Fibroblast of lung (primary cell): ENCODE data around the gene FSIP1. TPM values are rescaled to one million over a fixed set of nuclear protein-coding genes. Genes with fewer than 3 reads are reported as not detected.

ENCODE experiments used
- DNase-seq, 2 donors: peaks; one replicate each; pipeline versions ENCODE4 v3.0.0 to v3.0.0-alpha.2; 2010; ENCODE audit warnings: low read depth in 2 of 2
- H2AFZ ChIP-seq: 2 replicates; pipeline ENCODE4 v1.5.1; 2012; ENCODE audit warnings: low read length, control low read depth, inconsistent platforms
- H3K27ac ChIP-seq: 2 replicates; pipeline ENCODE4 v1.5.1; 2011; ENCODE audit warnings: low read length, control low read depth; ENCODE audit not compliant: insufficient read depth
- H3K27me3 ChIP-seq: 2 replicates; pipeline ENCODE4 v1.5.1; 2011; ENCODE audit warnings: mild to moderate bottlenecking, low read length; ENCODE audit not compliant: control insufficient read depth, insufficient read depth
- H3K36me3 ChIP-seq: 2 replicates; pipeline ENCODE4 v1.5.1; 2011; ENCODE audit warnings: low read length; ENCODE audit not compliant: control insufficient read depth, insufficient read depth
- H3K4me1 ChIP-seq: 2 replicates; pipeline ENCODE4 v1.5.1; 2011; ENCODE audit warnings: low read length; ENCODE audit not compliant: control insufficient read depth, insufficient read depth; ENCODE audit errors: extremely low read depth
- H3K4me2 ChIP-seq: 2 replicates; pipeline ENCODE4 v1.5.1; 2011; ENCODE audit warnings: low read length, control low read depth; ENCODE audit not compliant: insufficient read depth; ENCODE audit errors: extremely low read depth
- H3K4me3 ChIP-seq, 4 experiments: fragments of 200-600 bp in 1 of 4; sonication (generic) in 1 of 4; replicated peaks in 1 of 4; 2 replicates each; pipeline ENCODE4 v1.5.1; 2011 to 2016; ENCODE audit warnings: low read length in 4 of 4, low read depth in 3 of 4, mild to moderate bottlenecking in 3 of 4, control low read depth in 2 of 4, inconsistent platforms in 1 of 4, mixed read lengths in 1 of 4; ENCODE audit not compliant: insufficient read depth in 1 of 4; ENCODE audit errors: control extremely low read depth in 1 of 4
- H3K79me2 ChIP-seq: 2 replicates; pipeline ENCODE4 v1.5.1; 2012; ENCODE audit warnings: mild to moderate bottlenecking, low read length, inconsistent platforms; ENCODE audit not compliant: control insufficient read depth, insufficient read depth
- H3K9ac ChIP-seq: 2 replicates; pipeline ENCODE4 v1.5.1; 2011; ENCODE audit warnings: mild to moderate bottlenecking, low read length, control low read depth; ENCODE audit not compliant: insufficient read depth
- H3K9me3 ChIP-seq: 2 replicates; pipeline ENCODE4 v1.5.1; 2012; ENCODE audit warnings: low read depth, low read length; ENCODE audit not compliant: control insufficient read depth, insufficient read depth
- H4K20me1 ChIP-seq: 2 replicates; pipeline ENCODE4 v1.5.1; 2011; ENCODE audit warnings: low read length; ENCODE audit not compliant: control insufficient read depth, insufficient read depth; ENCODE audit errors: extremely low read depth
- EZH2 ChIP-seq: IDR thresholded peaks from 2 replicates; pipeline ENCODE4 v1.5.1; 2012; ENCODE audit warnings: low read length, control low read depth, mild to moderate bottlenecking; ENCODE audit errors: missing control alignments
- polyA plus RNA-seq, 2 donors: library from polyadenylated mRNA; depleted of rRNA in 1 of 2; stranded (reverse) in 1 of 2; unstranded in 1 of 2; fragments of >200 nt; gene quantifications; 2 replicates each; pipeline ENCODE4 v1.2.1, GENCODE V29; 2011 to 2012; ENCODE audit warnings: missing spikeins in 1 of 2
- total RNA-seq: library from RNA; depleted of rRNA; stranded (reverse); fragments of >200 nt; gene quantifications from 2 replicates; pipeline ENCODE4 v1.2.1, GENCODE V29; 2014
- TF ChIP-seq, protein P1 (sequence below), 2 donors: IDR thresholded peaks in 1 of 2; conservative IDR thresholded peaks in 1 of 2; 1 replicate in 1 of 2; 2 replicates in 1 of 2; pipeline ENCODE4 v1.5.1; 2011 to 2012; ENCODE audit warnings: low read length in 2 of 2, control low read depth in 1 of 2, inconsistent platforms in 1 of 2, low read depth in 1 of 2, mild to moderate bottlenecking in 1 of 2

The FSIP1 gene
- total and polyA plus RNA-seq, 2 donors (not counting 1 experiment from before 2014, with no cell fraction given), result 0.50 to 5.1 TPM

GRCh38 chr15:39808909-39809308, 26.3 kb upstream of the FSIP1 start:
- Histone ChIP-seq H3K79me2 (peaks cover 30% of the 10 kb centered on the region), H3K36me3 (peaks cover 6% of the 10 kb centered on the region), H3K4me3 (no peak overlapping the region), H3K4me2 (no peak overlapping the region), H4K20me1 (no peaks in the 10 kb centered on the region), H3K27me3 (no peaks in the 10 kb centered on the region), H3K4me1 (no peaks in the 10 kb centered on the region), H3K9ac (no peak overlapping the region), H3K9me3 (no peaks in the 10 kb centered on the region), H2AFZ (no peak overlapping the region), H3K27ac (no peak overlapping the region)
- DNase-seq, result no peak
- no peak for TF ChIP-seq EZH2
- TF ChIP-seq, protein P1, sequence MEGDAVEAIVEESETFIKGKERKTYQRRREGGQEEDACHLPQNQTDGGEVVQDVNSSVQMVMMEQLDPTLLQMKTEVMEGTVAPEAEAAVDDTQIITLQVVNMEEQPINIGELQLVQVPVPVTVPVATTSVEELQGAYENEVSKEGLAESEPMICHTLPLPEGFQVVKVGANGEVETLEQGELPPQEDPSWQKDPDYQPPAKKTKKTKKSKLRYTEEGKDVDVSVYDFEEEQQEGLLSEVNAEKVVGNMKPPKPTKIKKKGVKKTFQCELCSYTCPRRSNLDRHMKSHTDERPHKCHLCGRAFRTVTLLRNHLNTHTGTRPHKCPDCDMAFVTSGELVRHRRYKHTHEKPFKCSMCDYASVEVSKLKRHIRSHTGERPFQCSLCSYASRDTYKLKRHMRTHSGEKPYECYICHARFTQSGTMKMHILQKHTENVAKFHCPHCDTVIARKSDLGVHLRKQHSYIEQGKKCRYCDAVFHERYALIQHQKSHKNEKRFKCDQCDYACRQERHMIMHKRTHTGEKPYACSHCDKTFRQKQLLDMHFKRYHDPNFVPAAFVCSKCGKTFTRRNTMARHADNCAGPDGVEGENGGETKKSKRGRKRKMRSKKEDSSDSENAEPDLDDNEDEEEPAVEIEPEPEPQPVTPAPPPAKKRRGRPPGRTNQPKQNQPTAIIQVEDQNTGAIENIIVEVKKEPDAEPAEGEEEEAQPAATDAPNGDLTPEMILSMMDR (conservative IDR thresholded peaks at IDR 0.05 in 1 of 2, IDR thresholded peaks at IDR 0.05 in 1 of 2; ENCODE audit: low read depth in 1 of 2, low read length in 2 of 2), result no peak

DNA sequence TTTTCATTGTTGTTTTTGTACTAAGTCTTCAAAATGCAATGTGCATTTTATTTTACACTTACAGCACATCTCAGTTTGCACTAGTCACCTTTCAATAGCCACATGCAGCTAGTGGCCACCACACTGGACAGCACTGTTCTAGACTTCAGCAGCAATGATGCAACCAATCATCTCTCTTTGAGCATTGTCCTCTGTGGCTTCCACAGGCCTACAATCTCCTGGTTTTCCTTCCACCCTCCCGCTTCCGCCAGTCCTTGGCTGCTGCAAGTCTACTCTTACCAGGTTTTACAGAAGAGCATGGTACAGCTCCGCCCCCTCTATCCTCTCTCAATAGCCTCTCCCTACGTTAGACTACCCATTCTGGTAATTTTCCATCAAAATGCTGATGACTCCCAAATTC, 25.1 kb upstream of the FSIP1 start:
- Histone ChIP-seq H3K9ac (no peak overlapping the region), H3K36me3 (peaks cover 6% of the 10 kb centered on the region), H3K4me2 (no peak overlapping the region), H3K27ac (no peak overlapping the region), H2AFZ (no peak overlapping the region), H3K4me3 (no peak overlapping the region), H4K20me1 (no peaks in the 10 kb centered on the region), H3K79me2 (peaks cover 33% of the 10 kb centered on the region), H3K4me1 (no peaks in the 10 kb centered on the region), H3K27me3 (no peaks in the 10 kb centered on the region), H3K9me3 (no peaks in the 10 kb centered on the region)
- no peak for TF ChIP-seq EZH2
- TF ChIP-seq, protein P1 (conservative IDR thresholded peaks at IDR 0.05 in 1 of 2, IDR thresholded peaks at IDR 0.05 in 1 of 2; ENCODE audit: low read depth in 1 of 2, low read length in 2 of 2), result no peak
- DNase-seq, result no peak

GRCh38 chr15:39804026-39804425, 21.4 kb upstream of the FSIP1 start:
- Histone ChIP-seq H3K79me2 (peaks cover 20% of the 10 kb centered on the region), H3K27me3 (no peaks in the 10 kb centered on the region), H3K36me3 (peaks cover 18% of the 10 kb centered on the region)

More at GRCh38 chr15:39804026-39804425, 21.4 kb upstream of the FSIP1 start:
- H3K27ac ChIP-seq, result no peak overlapping the region
- no peaks in the 10 kb centered on the region for H4K20me1 ChIP-seq
- no peaks in the 10 kb centered on the region for H3K9me3 ChIP-seq
- peak in 1 of 2 donors; percentile 76 for DNase-seq
- TF ChIP-seq, protein P1 (conservative IDR thresholded peaks at IDR 0.05 in 1 of 2, IDR thresholded peaks at IDR 0.05 in 1 of 2; ENCODE audit: low read depth in 1 of 2, low read length in 2 of 2), result no peak
- no peak for TF ChIP-seq EZH2
- H3K4me2 ChIP-seq, result no peak overlapping the region
- no peaks in the 10 kb centered on the region for H3K4me1 ChIP-seq
- no peak overlapping the region for H2AFZ ChIP-seq
- no peak overlapping the region for H3K9ac ChIP-seq
- no peak overlapping the region for H3K4me3 ChIP-seq
